Mesothelial cell of epicardium (in vitro differentiated cells): ENCODE measurements around the gene GTF2E1. TPM values are rescaled to one million over a fixed set of nuclear protein-coding genes. Genes with fewer than 3 reads are reported as not detected.

ENCODE experiments used
- DNase-seq, 2 experiments: peaks; one replicate each; pipeline ENCODE4 v3.0.0; 2021; ENCODE audit warnings: low spot score in 2 of 2; ENCODE audit not compliant: unreplicated experiment in 2 of 2
- H3K27ac Mint-ChIP-seq: 2 replicates; pipeline ENCODE4 v1.8.0; 2021; ENCODE audit warnings: mixed read lengths
- H3K27me3 Mint-ChIP-seq: 2 replicates; pipeline ENCODE4 v1.8.0; 2021; ENCODE audit warnings: low read depth, mixed read lengths
- H3K36me3 Mint-ChIP-seq: 2 replicates; pipeline ENCODE4 v1.8.0; 2021; ENCODE audit warnings: mixed read lengths
- H3K4me1 Mint-ChIP-seq: 2 replicates; pipeline ENCODE4 v1.8.0; 2021; ENCODE audit warnings: mixed read lengths
- H3K4me3 Mint-ChIP-seq: 2 replicates; pipeline ENCODE4 v1.8.0; 2021; ENCODE audit warnings: mild to moderate bottlenecking, moderate library complexity, mixed read lengths
- H3K9me3 Mint-ChIP-seq: 2 replicates; pipeline ENCODE4 v1.8.0; 2021; ENCODE audit warnings: mixed read lengths
- CTCF ChIP-seq: fragments of 200-600 bp; sonication (generic); IDR thresholded peaks from one replicate; pipeline ENCODE4 v1.5.0; 2021; ENCODE audit warnings: antibody characterized with exemption; ENCODE audit not compliant: unreplicated experiment
- total RNA-seq: library from RNA; stranded (reverse); gene quantifications from 3 replicates; pipeline ENCODE4 v1.2.1, GENCODE V29; 2021

The GTF2E1 gene
- total RNA-seq, 1 donor from 2014 or later, result 17.9 TPM

- DNase-seq, result no peak
- TF ChIP-seq CTCF, result no peak
- Mint-ChIP-seq H3K4me3 (no peak overlapping the region), H3K36me3 (no peaks in the 10 kb centered on the region), H3K27ac (no peak overlapping the region), H3K4me1 (no peaks in the 10 kb centered on the region), H3K27me3 (no peaks in the 10 kb centered on the region), H3K9me3 (no peaks in the 10 kb centered on the region)
Measured at GRCh38 chr3:120800625-120801024, 58.1 kb downstream of the GTF2E1 start.

GRCh38 chr3:120801484-120801883, 58.9 kb downstream of the GTF2E1 start:
- Mint-ChIP-seq H3K4me3 (no peak overlapping the region), H3K36me3 (no peaks in the 10 kb centered on the region), H3K9me3 (no peaks in the 10 kb centered on the region), H3K4me1 (no peaks in the 10 kb centered on the region), H3K27ac (no peak overlapping the region), H3K27me3 (no peaks in the 10 kb centered on the region)
- no peak for DNase-seq
- no peak for TF ChIP-seq CTCF

GRCh38 chr3:120802916-120803315, 60.4 kb downstream of the GTF2E1 start:
- DNase-seq, result no peak
- no peaks in the 10 kb centered on the region for H3K4me1 Mint-ChIP-seq
- no peaks in the 10 kb centered on the region for H3K36me3 Mint-ChIP-seq
- no peak overlapping the region for H3K27ac Mint-ChIP-seq
- no peak for TF ChIP-seq CTCF
- H3K27me3 Mint-ChIP-seq, result no peaks in the 10 kb centered on the region
- no peaks in the 10 kb centered on the region for H3K9me3 Mint-ChIP-seq
- H3K4me3 Mint-ChIP-seq, result no peak overlapping the region

- no peak for TF ChIP-seq CTCF
- Mint-ChIP-seq H3K27ac (no peak overlapping the region), H3K27me3 (peaks cover 7% of the 10 kb centered on the region), H3K36me3 (no peaks in the 10 kb centered on the region), H3K4me3 (no peak overlapping the region), H3K9me3 (no peaks in the 10 kb centered on the region), H3K4me1 (no peaks in the 10 kb centered on the region)
- no peak for DNase-seq
Measured at GRCh38 chr3:120816728-120817127, 74.2 kb downstream of the GTF2E1 start.

GRCh38 chr3:120820748-120821147, 78.2 kb downstream of the GTF2E1 start:
- no peaks in the 10 kb centered on the region for H3K36me3 Mint-ChIP-seq
- no peak overlapping the region for H3K4me3 Mint-ChIP-seq
- no peaks in the 10 kb centered on the region for H3K4me1 Mint-ChIP-seq
- peaks cover 4% of the 10 kb centered on the region for H3K27me3 Mint-ChIP-seq
- DNase-seq, result no peak
- no peak overlapping the region for H3K27ac Mint-ChIP-seq
- no peak for TF ChIP-seq CTCF
- no peaks in the 10 kb centered on the region for H3K9me3 Mint-ChIP-seq

GRCh38 chr3:120821426-120821825, 78.9 kb downstream of the GTF2E1 start:
- H3K27ac Mint-ChIP-seq, result no peak overlapping the region
- H3K4me3 Mint-ChIP-seq, result no peak overlapping the region
- H3K36me3 Mint-ChIP-seq, result no peaks in the 10 kb centered on the region
- H3K4me1 Mint-ChIP-seq, result peaks cover 3% of the 10 kb centered on the region
- no peaks in the 10 kb centered on the region for H3K9me3 Mint-ChIP-seq
- TF ChIP-seq CTCF, result no peak
- peaks cover 4% of the 10 kb centered on the region for H3K27me3 Mint-ChIP-seq
- DNase-seq, result no peak
